Measurements from ENCODE around the gene ARSB.
"Not testable (repeated sequence)": the region's sequence is repeated elsewhere in the genome, so short reads cannot be mapped to it uniquely, and the experiment has no call there.

ARSB gene

DNA sequence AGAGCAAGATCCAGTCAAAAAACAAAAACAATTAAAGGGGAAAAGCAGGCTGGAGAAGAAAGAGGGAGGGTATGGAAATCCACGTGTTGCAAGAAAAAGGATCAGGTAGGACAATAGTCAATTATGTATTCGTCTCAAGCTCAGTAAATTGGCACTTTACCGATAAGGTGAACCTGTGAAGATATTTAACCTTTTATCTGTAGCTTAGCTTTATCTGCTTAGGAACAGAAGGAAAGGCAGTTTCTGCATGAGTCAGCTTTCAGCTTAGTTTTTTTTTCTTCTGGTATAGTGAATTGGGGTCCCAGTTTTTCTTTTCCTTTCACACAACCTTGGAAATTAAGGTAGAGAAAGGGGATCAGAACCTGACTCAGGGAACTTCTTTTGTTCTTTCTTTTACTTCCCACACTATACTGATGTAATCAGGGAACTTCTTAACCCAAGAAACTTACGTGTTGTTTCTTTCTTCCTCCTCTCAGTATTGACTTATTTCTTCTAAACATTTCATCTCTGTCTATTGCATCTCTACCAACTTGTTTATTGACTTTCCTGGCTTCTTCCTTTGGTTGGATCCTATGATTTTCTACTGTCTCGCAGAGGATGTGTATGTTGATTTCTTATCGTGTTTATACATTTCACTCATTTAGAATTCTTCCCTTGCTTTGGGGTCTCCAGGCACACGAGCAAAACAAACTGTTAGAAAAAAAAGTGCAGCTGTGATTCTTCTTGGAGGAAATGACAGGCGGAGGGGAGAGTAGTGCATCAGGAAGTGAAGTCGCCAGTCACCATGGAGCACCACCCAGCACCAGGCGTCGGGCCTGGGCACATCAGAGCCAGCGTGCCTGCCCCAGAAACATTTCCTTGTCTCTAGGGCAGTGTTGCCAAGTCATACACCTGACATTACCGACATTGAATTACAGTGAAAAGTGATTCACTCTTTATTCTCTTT is 213.6 kb downstream of the ARSB start:
- DNase-seq, result no peak

DNA sequence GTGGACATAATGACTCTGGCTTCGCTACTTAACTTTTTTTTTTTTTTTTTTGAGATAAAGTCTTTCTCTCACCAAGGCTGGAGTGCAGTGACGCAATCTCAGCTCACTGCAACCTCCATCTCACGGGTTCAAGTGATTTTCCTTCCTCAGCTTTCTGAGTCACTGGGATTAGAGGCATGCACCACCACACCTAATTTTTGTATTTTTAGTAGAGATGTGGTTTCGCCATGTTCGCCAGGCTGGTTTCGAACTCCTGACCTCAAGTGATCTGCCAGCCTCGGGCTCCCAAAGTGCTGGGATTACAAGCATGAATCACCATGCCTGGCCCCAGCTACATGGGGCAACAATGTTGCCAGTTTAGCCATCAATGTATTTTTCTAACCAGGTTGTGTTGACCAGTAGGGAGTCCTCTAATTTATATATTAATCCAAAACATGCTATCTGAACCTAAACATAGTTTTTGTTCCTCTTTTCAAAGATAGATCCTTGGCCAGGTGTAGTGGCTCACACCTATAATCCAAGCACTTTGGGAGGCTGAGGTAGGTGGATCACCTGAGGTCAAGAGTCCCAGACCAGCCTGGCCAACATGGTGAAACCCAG is 216.2 kb downstream of the ARSB start:
- DNase-seq, result no peak

DNA sequence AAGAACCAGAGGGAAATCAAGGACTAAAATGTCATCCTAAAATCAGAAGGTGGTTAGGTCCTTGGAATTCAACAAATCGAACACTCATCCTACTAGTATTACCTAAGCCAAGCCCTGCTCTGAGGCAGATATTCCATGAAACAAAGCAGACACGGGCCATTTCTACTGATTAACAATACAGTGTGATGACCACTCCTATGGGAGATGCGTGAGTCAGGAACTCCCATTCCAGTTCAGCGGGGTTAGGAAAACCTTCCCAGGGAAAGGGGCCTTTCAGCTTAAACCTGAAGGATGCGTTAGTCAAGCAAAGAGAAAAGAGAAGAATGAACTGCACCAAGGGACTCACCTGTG is 218.7 kb downstream of the ARSB start:
- no peak for DNase-seq

DNA sequence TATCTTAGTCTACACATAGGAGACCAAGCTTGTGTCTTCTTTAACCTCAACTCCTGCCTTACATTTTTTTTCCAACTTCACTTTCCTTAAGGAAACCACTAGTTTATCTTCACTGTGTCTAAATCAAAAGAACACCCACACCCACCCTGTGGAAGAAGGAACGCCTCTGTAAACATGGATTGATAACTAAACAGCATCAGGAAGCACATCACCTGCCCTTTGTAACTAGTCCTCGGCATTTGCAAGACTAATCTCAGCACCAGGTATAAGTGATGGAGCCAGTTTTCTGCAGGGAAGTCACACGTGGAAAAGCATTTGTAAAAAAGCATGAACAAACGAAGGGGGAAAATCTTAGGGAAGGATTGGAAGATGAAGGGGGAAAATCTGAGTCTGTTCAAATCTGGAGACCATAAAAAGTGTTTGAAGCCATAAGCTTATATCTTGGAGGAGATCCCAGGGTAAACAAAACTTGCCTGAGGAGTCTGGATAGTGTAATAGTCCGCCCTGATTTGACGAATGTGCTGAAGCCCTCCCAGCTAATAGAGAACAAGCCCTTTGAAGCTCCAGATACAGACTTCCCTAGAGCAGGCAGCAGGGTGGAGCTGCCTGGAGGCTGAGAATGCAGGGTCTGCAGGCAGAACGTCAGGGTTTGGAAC is 219.2 kb downstream of the ARSB start:
- no peak for DNase-seq

DNA sequence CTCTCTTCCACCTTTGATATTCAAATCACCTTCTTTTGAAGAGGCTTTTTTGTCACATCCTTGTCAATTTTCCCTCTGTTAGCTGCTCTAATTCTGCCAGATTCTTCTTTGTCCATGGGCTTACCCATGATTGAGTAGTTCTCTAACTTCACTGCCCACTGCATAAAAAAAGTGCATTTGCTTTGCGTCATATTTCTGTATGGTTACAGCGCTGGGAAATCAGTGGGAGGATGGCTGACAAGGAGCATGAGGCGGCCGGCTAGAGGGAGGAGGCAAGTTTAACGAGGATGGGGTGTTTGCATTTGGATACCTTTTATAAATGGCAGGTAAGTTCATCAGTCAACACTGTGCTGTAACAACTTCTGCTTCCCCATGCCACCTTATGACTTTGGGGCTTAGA is 220.0 kb downstream of the ARSB start:
- DNase-seq, result no peak

DNA sequence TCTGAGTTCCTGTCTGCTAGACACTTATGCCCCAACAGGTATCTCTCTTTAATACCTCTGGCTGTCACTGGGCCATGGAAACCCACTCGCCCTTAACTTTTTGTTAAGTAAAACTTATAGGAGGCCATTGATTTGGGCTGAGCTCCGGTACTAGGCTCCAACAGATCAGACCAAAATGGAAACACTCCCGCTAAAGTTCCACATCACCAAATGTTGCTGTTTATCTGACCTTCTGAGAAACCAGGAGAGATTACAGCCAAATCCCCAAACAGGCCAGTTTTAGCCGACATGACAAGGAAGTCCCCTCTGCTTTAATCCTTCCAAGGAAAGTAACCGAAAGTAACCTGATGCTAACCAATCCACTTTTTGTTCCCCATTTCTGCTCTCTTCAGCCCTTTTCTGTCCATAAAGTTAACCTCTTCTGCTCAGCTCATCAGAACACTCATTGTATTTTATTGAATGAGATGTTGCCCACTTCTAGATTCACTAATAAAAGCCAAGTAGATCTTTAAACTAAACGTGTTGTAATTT is 221.4 kb downstream of the ARSB start:
- no peak for DNase-seq

DNA sequence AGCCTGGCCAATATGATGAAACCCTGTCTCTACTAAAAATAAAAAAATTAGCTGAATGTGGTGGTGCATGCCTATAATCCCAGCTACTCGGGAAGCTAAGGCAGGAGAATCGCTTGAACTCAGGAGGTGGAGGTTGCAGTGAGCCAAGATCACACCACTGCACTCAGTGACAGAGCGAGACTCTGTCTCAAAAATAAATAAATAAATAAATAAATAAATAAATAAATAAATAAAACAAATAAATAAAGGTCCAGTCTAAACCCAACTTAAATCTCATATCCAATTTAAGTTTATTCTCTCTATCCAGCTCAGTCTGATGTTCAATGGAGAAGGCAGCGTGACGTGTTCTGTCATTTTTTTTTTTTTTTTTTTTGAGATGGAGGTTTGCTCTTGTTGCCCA is 222.4 kb downstream of the ARSB start:
- not testable (repeated sequence) for DNase-seq

DNA sequence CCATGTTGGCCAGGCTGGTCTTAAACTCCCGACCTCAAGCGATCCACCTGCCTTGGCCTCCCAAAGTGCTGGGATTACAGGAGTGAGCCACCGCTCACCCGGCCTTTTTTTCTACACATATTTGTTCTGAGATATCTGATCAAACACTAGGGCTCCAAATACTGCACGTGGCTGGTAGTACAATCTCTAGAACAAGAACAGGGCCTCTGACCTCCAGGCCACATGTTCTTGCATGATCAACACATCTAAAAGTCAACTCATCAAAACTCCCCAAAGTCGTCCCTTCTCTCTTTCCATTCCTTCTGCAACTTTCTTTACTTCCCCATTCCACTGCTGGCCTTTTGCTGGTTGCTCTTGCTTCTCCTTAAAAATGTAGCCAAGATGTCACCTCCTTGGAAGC is 223.3 kb downstream of the ARSB start:
- DNase-seq, result no peak

DNA sequence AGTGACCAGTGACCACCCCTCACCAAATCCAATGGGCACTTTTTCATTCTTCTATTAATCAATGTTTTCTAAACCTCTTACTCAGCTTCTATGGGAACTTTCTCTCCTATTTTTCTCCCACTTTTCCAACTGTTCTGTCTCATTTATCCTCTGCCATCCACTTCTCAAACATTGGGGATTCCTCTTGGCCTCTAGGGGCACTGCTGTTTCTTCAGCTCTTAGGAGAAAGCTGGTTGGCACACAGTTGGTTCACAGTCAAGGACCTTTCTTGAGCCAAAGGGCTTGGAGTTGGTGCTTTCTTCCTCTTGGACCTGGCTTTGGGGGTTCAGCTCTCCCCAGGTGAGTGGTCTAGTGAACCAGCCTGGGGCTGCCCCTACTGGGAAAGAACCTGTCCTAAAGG is 224.3 kb downstream of the ARSB start:
- DNase-seq, result no peak

DNA sequence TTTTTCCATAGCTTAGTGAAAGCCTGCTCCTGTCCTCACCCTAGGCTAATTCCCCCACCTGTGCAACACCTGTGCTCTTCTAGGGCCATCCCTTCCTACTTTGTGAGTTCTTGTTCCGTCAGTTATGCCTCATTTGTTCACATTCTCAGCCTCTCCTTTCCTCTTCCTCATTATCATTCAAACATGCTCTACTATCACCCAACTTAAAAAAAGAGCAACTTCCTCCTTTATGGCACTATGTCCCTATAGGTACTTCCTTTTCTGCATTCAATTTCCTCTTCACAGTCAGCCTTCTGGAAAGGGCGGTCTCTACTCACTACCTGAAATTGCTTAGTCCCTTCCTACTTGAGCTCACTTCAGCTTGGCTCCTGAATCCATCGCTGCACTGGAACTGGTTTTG is 224.7 kb downstream of the ARSB start:
- no peak for DNase-seq

DNA sequence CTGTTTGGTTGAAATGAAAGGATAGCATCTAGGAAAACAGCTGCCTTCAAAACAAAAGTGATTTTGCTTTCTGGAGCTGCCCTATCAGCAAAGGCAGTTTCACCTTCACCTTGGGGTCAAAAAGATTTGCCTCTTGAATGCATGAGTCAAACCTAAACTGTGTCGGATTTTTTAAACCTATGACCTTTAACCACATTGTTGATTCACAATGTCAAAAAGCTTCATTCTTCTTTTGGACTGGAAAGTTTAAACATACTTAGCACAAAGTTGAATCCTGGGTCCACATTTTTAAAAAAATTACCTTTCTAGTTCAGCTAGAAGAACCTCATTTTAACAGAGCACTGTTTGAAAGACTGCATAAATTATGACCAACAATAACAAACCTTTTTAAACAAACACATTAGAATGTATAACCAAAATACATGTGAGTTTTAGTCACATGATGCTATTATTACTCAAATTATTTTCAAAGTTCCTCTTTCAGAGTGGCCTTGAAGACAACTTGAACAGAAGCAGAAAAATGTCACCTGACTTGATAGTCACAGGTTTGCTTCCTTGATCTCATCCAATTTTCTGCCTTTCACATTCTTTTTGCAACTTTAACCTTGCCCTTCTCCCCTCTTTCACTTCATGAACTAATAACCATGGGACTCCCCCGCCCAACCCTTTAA is 226.8 kb downstream of the ARSB start:
- no peak for DNase-seq

DNA sequence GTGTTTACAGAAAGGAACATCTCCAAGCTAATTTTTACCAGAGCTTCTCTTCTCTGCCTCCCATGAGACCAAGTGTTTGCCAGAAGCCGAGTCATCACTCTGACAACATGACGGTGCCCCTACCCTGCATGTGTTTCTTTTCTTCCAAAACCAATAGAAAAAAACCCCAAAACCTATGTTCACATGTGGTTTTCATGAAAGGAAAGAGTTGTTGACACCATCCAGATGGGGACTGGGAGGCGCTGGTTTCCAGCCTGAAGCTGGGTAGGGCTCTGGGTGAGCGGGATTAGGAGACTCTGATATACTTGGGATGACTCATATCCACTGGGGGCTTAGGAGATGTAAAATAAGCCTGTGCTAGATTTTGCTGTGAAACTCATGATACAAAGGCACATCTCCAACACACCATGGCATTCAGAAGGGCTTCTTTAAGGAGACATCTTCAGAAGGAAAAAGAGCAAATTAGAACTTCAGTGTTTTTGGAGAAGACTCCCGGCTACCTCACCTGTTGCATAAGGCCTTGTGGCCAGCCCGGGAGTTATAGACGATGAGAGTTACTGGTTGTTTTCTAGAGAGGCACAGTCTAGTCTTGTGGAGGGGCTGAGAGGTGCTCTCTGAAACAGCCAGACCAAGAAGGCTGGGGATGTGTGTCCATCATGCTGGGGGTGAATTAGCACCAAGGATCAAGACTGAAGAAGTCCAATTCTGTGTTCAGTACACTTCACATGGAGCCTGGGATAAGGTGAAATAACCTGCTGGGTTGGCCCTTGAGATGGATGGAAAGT is 227.6 kb downstream of the ARSB start:
- no peak for DNase-seq

DNA sequence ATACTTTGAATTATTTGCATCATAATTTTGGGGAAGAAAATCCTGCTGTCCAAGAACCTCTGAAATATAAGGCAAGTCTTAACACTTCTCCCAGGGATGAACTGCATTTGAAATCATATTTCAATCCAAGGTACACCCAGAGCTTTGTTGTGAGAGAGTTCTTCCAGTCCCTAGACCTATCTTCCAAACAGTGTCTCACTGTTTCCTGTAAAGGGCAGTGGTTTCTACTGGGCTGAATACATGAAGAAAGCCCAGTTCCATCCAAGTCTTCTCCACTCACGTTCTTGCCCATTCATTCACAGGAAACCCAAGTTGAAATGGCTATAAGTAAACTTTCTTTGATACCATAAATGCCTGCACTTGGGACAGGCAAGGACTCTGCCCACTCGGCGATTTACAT is 228.3 kb downstream of the ARSB start:
- no peak for DNase-seq

DNA sequence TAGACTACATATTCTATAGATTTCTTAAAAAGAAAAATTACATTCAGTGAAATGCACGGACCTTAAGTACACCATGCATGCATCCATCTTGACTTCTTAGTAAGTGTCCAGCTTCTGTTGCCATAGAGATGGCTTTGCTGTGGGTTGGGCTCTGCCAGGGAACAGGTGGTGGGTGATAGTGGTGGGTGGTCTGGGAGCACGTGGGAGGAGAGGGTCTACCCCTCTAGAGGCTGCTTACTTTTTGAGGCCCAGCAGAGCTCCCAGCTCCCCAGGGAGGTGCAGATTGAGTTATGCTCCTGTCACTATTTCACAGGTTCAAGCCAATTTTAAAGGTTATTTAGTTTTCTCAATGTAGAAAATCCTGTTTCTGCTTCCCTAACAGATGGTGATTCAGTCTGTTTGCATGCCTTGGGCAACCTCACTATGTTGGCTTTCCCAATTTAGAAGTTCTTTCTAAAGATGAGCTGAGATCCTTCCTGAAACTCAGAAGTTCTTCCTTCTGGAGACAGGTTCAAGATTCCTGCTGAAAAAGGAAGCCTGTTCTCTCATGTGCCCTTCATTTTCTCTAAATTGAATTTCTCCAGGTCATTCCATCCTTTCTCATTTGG is 229.2 kb downstream of the ARSB start:
- DNase-seq, result no peak

DNA sequence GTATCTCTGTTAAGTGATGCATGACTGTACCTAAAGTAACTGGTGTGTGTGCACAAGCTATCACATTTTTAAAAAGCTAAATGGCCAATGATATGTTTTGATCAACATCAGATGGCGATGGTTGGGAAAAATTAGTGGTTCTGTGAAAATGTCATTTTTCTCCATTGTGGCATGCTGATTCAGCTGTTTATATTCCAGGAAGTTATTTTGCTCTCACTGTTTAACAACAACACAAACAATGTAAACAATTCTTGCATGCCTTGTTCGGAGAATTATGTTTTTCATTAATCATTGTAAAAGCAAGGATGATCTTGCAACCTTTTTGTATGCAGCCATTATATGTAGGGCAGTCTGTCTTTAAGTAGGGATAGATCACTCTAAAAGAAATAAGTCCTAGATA is 230.5 kb downstream of the ARSB start:
- DNase-seq, result no peak

DNA sequence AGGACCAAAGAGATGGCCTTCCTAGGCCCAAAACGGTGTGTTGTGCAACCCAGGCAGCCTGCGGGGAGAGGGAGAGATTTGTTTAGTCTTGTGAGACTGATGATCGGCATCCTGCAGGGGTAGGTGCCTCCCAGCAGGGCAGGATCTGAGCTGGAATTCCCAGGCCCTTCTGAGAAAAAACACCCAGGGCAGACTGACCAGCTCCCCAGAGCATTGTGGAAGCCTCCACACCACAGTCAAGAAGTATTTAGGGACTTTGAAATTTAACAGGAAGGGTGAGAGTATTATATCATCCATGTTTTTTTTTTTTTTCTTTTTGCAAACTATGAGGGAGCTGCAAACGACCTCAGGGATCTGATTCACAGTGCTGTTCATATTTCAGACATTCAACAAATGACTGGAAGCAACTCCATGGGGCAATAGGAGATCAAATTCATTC is 232.0 kb downstream of the ARSB start:
- no peak for DNase-seq

DNA sequence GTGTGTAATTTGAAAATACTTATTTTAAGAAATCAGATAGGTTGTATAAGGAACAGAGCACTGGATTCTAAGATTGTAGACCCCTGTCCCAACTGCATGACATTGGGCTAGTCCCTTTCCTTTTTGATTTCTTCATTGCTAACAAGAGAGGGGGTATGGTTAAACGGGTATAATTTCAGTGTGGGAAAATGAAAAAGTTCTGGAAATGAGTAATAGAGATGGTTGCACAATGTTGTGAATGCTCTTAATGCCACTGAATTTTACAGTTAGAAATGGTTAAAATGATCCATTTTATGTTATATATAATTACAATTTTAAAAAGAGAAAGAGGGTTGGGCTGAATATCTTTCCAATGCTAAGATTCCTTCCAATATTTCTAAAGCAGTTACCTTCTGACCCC is 233.2 kb downstream of the ARSB start:
- no peak for DNase-seq

DNA sequence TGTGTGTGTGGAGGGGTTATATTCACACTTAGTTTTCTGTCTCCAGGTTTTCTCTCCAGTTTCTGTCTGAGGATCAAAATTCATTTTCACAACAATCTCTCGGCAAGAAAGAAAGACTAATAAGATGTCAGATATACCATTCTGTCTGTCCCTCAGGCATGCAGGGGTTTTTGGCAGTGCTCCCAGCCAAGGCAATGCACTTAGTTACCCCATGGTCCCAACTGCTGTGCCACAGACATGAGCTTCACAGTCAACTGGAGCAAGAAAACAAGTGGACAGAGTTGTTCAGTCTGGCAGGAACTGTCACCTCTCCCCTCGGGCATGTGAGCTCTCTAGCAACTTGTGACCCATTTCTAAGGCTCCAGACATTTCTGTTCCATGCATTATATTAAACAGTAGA is 234.8 kb downstream of the ARSB start:
- no peak for DNase-seq

DNA sequence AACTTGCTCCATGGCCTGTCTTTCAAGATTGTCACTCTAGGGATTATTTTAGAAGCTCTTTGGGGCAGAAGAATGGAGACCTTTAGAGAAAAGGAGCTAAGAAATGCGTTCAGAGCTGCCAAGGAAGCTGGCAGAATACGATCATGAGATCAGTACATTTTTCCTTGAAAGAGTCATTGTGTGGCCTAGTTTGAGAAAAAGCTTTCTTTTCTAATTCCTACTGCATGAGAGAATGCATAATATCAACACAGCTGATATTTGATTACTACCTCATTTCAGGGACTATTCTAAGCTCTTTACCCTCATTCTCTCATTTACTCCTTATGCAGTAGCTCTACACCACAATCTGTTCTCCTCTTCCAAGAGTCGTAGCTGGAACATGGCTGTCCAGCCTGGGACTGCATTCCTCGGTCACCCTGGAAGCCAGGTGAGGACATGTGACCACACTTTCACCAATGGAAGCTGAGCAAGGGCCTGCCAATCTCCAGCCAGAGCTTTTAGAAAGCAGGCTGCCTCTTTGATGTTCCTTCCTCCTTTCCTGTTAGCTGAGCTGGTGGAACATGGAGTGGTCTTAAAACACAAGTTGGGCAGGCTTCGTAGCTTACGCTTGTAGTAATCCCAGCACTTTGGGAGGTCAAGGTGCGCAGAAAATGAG is 237.3 kb downstream of the ARSB start:
- no peak for DNase-seq

DNA sequence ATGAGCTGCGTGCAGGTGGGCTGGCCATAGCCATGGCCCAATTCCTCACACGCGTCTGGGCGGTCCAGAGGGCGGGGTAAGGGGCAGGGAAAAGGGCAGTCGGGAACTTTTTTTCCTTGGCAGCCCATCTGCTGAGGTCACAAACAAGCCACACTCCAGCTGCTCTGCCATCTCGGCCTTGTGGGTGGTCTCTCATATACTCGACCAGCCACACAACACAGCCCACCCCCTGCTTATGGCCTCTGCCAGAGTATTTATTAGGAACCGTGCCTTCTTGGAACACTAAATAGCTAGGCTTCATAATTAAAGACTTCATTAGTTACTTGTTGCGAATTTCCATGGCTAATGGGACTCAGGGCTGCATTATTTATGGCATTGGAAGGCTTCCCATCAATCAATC is 238.1 kb downstream of the ARSB start:
- no peak for DNase-seq

DNA sequence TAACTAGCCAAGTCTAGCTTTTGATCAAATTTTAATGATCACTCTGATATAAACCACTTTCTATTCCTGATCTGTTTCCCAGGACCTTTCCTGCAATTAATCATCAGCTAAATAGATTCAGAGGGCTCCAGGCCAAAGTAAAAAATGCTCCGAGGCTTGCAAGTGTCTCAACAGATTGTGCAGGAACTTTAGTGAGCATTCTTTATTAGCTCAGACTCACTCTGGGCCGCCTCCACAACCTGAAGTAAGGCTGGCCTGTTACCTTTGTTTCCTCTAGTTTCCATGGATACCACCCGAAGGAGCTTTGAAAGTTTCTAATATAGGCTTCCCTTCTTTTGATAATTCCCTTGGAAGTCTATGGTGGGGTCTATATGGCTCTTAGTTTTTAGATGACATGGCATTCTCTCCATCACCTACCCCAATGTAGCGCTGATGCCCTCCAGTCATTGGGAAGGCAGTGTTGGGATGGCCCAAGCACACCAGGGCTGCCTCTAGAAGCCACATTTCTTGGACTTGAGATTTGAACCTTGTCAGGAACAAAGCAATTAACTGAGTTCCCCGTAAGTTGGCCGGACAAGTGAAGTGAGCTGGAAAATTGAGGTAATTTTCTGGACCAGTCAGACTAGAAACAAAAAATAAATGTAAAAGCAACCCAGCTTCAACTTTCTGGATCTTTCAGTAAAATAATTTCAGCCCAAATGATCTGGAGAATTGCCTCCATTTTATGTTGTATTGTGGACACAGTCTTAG is 238.9 kb downstream of the ARSB start:
- DNase-seq, result no peak

Measured in NCI-H1092 treated with DMSO at 0.1 percent for 48 hours (cell line).